Stimulated activated CD8-positive, alpha-beta memory T cell treated with anti-CD3 and anti-CD28 coated beads, Interleukin-2, amount 100 ng/mL, for 48 hours (primary cell): ENCODE results near the gene ADSS1.
"Not testable (repeated sequence)": the region's sequence is repeated elsewhere in the genome, so short reads cannot be mapped to it uniquely, and the experiment has no call there.

Source experiments
- DNase-seq, 2 donors: peaks; one replicate each; pipeline ENCODE4 v3.0.0-alpha.2; 2020; ENCODE audit warnings: low read depth in 2 of 2

The ADSS1 gene

GRCh38 chr14:104750056-104750752 lies 26.2 kb downstream of the ADSS1 start:
- DNase-seq = no peak

DNA sequence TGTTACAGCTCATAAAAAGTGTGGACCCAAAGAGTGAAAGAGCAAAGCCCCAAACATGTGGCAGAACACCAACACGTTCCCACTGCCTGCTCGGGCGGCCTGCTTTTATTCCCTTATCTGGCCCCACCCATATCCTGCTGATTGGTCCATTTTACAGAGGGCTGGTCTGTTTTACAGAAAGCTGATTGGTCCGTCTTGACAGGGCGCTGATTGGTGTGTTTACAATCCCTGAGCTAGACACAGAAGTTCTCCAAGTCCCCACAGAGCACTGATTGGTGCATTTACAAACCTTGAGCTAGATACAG lies 26.7 kb downstream of the ADSS1 start:
- DNase-seq = not testable (repeated sequence)

DNA sequence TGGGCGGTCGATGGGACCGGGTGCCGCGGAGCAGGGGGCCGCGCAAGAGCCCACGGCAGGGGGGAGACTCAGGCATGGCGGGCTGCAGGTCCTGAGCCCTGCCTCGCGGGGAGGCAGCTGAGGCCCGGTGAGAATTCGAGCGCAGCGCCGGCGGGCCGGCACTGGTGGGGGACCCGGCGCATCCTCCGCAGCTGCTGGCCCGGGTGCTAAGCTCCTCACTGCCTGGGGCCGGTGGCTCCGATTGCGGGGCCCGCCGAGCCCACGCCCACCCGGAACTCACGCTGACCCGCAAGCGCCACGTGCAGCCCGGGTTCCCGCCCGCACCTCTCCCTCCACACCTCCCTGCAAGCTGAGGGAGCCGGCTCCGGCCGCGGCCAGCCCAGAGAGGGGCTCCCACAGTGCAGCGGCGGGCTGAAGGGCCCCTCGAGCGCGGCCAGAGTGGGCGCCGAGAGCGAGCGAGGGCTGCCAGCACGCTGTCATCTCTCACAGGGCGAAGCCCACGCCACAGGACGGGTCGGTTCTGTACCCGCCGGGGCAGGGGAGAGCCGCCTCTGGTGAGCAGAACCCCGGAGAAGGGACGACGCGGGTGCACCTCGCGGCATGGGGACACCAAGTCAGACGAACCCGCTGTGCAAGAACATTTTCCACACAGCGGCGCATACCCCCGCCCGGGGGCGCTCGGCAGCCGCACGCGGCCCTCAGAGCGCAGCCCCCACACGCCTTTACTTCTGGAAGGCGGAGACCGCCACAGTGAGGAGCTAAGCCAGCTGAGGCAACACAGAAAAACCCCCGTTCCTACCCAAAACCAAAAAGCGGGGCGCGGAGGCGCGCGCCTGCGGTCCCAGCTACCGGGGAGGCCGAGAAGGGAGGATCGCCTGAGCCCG lies 27.8 kb downstream of the ADSS1 start:
- DNase-seq = peak in 1 of 2 donors; percentile 21

DNA sequence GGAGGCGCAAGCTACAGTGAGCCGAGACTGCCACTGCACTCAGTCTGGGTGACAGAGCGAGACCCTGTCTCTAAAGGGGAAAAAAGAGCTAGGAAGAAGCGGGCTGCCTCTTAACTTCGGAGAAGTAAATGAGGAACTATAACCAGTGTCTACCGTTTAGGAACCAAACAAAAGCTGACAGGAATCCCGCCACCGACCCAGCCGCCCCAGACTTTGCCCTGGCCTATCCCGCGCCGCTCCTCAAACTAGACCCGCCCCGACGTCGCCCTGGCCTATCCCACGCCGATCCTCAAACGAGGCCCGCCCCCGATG lies 28.4 kb downstream of the ADSS1 start:
- DNase-seq = no peak

- DNase-seq = peak; percentile 99 to 100
These were observed 28.9 kb downstream of the ADSS1 start, which contains the start of gene SIVA1 for GRCh38 chr14:104752735-104753527. Gene SIVA1 (plus strand): TSS chr14:104753147. CDS start chr14:104753202, 55 bp downstream.

GRCh38 chr14:104753528-104754212 lies 29.6 kb downstream of the ADSS1 start:
- DNase-seq = no peak

- no peak for DNase-seq
These were observed 30.3 kb downstream of the ADSS1 start for GRCh38 chr14:104754213-104754851.

DNA sequence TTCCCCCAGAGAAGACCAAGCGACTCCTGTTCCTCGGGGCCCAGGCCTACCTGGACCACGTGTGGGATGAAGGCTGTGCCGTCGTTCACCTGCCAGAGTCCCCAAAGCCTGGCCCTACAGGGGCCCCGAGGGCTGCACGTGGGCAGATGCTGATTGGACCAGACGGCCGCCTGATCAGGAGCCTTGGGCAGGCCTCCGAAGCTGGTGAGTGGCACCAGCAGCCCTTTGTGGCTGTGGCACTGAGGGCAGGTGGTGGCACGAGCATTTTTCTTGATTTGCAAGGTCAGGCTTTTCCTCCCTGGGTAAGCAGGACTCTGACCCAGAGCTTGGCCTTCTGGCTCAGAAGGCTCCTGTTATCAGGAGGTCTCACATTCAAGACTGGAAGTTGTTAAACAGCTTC lies 31.6 kb downstream of the ADSS1 start:
- no peak for DNase-seq

- no peak for DNase-seq
These were observed 32.6 kb downstream of the ADSS1 start for GRCh38 chr14:104756477-104757237.

DNA sequence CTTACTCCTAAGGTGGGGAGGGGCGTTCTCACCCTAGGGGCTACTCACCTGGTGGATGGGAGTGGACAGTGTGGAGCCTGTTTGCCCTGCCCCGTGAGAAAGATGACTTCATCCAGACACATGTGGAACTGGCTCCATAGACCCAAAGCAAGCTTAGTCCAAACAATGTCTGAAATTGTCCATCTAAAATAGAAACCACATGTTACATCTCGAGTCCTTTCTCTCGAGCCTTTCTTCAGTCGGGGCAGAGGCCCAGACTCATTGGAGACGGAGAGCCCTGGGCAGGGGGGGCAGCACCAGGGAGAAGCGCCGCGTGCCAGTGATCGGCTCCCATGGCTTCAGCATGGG lies 33.2 kb downstream of the ADSS1 start:
- no peak for DNase-seq

GRCh38 chr14:104757681-104758392 lies 33.8 kb downstream of the ADSS1 start:
- no peak for DNase-seq

DNA sequence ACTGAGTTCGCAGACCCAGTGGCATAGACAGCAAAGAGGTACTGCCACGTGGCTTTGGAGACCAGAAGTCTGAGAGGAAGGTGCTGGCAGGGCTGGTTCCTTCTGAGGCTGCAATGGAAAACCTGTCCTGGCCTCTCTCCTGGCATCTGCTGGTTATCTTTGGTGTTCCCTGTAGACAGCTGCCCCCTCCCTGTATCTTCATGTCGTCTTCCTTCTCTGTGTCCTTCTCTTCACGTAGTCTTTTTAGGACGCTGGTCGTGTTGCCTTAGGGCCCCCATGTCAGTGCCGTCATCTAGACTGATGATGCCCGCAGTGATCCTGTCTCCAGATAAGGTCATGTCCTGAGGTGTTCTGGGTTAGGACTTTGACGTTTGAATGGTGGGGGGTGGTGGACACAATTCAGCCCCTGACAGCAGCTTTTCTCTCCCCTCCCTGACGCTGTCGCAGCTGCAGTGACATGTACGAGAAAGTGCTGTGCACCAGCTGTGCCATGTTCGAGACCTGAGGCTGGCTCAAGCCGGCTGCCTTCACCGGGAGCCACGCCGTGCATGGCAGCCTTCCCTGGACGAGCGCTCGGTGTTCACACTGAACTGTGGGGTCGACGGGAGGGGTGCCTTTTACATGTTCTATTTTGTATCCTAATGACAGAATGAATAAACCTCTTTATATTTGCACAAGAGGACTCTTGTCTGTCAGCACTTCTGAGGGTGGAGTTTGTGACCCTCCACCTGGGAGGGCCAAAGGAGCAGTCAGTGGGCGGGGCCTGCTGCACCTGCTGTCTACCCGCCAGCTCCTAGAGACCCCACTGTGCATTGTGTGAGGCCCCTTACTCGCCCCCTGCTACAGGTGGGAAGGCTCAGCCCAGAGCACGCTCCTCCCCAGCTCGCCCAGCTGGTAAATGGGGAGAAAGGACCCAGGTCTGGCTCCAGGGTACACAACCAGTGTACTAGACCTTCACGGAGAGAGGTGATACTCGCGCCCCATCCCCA lies 35.2 kb downstream of the ADSS1 start:
- DNase-seq = no peak

DNA sequence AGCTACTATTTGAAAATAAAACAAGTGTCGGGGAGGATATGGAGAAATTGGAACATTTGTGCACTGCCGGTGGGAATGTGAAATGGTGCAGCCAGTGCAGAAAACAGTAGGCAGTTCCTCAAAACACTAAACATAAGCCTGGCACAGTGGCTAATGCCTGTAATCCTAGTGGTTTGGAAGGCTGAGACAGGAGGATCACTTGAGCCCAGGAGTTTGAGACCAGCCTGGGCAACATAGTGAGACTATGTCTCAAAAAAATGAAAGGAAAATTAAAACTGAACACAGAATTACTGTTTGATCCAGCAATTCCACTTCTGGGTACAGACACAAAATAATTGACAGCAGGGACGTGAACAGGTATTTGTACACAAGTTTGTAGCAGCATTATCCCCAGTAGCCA lies 41.5 kb downstream of the ADSS1 start:
- no peak for DNase-seq

DNA sequence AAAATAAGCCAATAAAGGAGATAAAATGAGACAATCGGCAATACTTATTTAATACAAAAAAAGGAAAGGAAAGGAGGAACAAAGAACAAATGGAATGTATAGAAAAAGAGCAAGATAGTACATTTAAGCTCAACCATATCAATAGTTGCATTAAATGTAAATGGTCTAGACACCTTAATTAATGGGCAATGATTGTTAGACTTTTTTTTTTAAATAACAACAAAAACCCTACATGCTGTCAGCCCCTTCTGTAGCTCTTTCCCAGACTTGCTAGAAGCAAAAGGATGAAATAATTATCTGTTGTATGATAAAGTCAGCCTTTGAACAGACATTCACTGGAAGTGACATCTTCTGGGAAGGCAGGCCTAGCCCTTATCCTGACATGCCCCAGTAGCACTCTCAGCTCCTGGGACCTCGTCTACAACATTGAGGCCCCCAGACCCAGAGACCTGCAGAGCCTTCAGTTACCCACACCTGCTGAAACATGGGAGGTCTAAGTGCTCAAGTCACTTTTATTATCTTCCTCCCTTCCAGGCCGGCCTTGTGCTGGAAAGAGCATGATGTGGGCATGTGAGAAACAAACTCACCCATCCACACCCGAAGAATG lies 42.3 kb downstream of the ADSS1 start:
- no peak for DNase-seq

DNA sequence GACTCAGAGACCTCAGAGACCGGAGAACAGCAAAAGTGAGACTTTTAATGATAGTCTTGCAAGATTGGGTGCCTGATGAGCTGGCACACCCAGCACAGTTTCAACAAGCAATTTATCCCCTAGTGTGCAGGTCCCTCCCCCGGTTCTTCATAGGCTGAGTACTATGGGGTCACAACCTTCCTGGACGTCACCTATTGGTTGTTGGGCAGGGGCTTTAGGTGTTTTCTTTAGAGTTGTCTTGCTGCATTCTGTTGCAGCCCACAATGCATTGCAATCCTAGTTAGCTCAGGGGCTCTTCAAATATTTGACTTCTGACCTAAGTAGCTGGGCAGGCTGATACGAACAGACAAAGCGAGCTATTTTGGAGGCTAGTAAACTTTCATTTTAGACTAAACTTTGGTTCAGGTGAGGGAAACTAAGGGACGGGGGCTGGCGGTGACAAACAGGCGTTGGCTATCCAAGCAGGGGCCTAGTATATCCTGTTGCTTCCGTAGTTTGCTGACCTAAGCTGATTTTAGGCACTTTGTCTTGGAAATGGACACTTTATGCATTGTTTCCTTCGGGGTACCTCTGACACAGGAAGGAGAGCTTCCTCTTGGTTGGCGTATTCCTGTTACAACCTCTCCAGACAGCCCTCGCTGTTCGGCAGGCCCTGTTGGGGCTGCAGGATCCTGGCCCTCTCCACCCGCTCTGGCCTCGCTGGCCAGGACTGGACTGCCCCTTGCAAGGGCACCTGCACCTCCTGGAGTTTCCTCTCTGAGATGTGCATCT lies 43.0 kb downstream of the ADSS1 start:
- DNase-seq = no peak

DNA sequence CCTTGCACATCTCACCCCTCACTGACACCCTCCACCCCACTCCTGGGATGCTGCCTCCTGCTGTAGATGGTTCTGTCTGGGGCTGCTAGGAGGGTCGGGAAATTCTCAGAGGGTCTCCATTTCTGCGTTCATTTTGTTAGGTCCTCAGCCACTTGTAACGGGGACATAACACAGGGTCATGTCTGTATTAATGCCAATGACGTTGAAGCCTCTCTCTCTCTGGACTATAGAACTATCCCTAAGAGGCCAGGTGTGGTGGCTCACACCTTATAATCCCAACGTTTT lies 43.5 kb downstream of the ADSS1 start:
- no peak for DNase-seq

- DNase-seq = peak; percentile 89 to 94
These were observed 44.7 kb downstream of the ADSS1 start for GRCh38 chr14:104768437-104769323.
